Activated B cell treated with CpG ODN at 0.5 μM for 24 hours (primary cell): ENCODE results near the gene TCF25. TPM values are rescaled to one million over a fixed set of nuclear protein-coding genes. Genes with fewer than 3 reads are reported as not detected.
A peak's percentile ranks its signal among the peaks of the same experiment; 100 is the strongest.

Experiments used
- ATAC-seq: fragments of 200-7000 bp; cut with Tn5 transposase; one replicate; pipeline ENCODE4 v1.10.0; 2021; ENCODE audit warnings: low read depth, mild to moderate bottlenecking, moderate library complexity
- CTCF ChIA-PET: fragments of 350-600 bp; sonication (Branson Sonifier 250); formaldehyde crosslinking; loops from one replicate; lab custom pipeline; 2021; ENCODE audit warnings: antibody characterized with exemption; lab: Charles Lee
- POLR2A ChIA-PET: fragments of 350-600 bp; sonication (Branson Sonifier 250); formaldehyde crosslinking; loops from one replicate; lab custom pipeline; 2021; ENCODE audit warnings: antibody characterized with exemption; lab: Charles Lee
- DNase-seq: peaks from one replicate; pipeline ENCODE4 v3.0.0; 2022
- H3K27ac Mint-ChIP-seq: one replicate; pipeline ENCODE4 v1.8.0; 2020; ENCODE audit warnings: mixed read lengths
- H3K27me3 Mint-ChIP-seq: one replicate; pipeline ENCODE4 v1.8.0; 2021; ENCODE audit warnings: mixed read lengths
- H3K36me3 Mint-ChIP-seq: one replicate; pipeline ENCODE4 v1.8.0; 2021; ENCODE audit warnings: low read depth, mixed read lengths
- H3K4me1 Mint-ChIP-seq: one replicate; pipeline ENCODE4 v1.8.0; 2021; ENCODE audit warnings: mixed read lengths
- H3K4me3 Mint-ChIP-seq: one replicate; pipeline ENCODE4 v1.8.0; 2020; ENCODE audit warnings: mild to moderate bottlenecking, mixed read lengths
- H3K9me3 Mint-ChIP-seq: one replicate; pipeline ENCODE4 v1.8.0; 2020; ENCODE audit warnings: mixed read lengths
- intact Hi-C: fragments of 100-400 bp; cut with micrococcal nuclease; formaldehyde crosslinking; loops from one replicate; pipeline ENCODE4 v1.15.1; 2024
- total RNA-seq: library from RNA; stranded (reverse); gene quantifications from 2 replicates; pipeline ENCODE4 v1.2.3, GENCODE V29; 2022
- TF ChIP-seq, protein P1 (sequence below): fragments of 200-600 bp; IDR thresholded peaks from one replicate; pipeline ENCODE4 v1.8.0; 2022; ENCODE audit warnings: antibody characterized with exemption, mild to moderate bottlenecking

TCF25 gene
- total RNA-seq, 1 donor from 2014 or later: 273 TPM

DNA sequence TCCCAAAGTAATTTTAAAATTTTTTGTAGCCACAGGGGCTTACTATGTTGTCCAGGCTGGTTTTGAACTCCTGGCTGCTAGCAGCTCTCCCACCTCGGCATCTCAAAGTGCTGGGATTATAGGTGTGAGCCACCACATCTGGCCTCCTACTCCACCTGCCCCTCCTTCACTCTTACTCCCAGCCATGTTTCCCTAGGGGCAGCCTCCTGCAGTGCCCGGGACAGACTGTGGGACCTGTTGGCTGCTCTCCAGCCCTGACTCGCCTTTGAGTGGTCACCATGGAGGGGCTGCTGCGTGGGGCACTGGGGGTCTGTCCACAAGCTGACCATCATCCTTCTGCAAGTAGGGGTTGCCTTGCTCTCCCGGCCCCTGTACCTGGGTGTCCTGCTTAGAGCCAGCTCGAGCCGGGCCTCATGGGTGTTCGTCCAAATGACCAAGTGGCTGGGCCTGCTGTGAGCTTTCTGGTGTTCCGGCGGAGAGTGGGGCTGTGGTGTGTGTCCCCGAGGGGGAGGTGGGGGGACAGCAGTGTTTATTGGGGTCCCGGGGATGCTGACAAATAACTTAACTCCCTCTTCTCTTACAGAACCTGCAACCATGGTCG is 28.6 kb upstream of the TCF25 start:
- H3K36me3 Mint-ChIP-seq: no peaks in the 10 kb centered on the region
- no peak for ATAC-seq
- intact Hi-C loops: no loop called here
- CTCF ChIA-PET: interaction anchor here (2.3 kb wide), 1 partner anchor 16 kb away, joined by 5 read pairs; no protein-coding TSS in a partner anchor
- no peaks in the 10 kb centered on the region for H3K9me3 Mint-ChIP-seq
- TF ChIP-seq, protein P1, sequence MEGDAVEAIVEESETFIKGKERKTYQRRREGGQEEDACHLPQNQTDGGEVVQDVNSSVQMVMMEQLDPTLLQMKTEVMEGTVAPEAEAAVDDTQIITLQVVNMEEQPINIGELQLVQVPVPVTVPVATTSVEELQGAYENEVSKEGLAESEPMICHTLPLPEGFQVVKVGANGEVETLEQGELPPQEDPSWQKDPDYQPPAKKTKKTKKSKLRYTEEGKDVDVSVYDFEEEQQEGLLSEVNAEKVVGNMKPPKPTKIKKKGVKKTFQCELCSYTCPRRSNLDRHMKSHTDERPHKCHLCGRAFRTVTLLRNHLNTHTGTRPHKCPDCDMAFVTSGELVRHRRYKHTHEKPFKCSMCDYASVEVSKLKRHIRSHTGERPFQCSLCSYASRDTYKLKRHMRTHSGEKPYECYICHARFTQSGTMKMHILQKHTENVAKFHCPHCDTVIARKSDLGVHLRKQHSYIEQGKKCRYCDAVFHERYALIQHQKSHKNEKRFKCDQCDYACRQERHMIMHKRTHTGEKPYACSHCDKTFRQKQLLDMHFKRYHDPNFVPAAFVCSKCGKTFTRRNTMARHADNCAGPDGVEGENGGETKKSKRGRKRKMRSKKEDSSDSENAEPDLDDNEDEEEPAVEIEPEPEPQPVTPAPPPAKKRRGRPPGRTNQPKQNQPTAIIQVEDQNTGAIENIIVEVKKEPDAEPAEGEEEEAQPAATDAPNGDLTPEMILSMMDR: no peak
- DNase-seq: no peak
- no peak overlapping the region for H3K4me3 Mint-ChIP-seq
- POLR2A ChIA-PET: no interaction called here
- H3K27me3 Mint-ChIP-seq: no peaks in the 10 kb centered on the region
- H3K27ac Mint-ChIP-seq: no peak overlapping the region
- peaks cover 12% of the 10 kb centered on the region for H3K4me1 Mint-ChIP-seq

GRCh38 chr16:89845417-89845816 is 28.0 kb upstream of the TCF25 start:
- intact Hi-C loops: no loop called here
- TF ChIP-seq, protein P1: no peak
- ChIA-PET CTCF (no interaction called here), POLR2A (no interaction called here)
- no peak overlapping the region for H3K27ac Mint-ChIP-seq
- peaks cover 12% of the 10 kb centered on the region for H3K4me1 Mint-ChIP-seq
- peak; percentile 21 for ATAC-seq
- H3K4me3 Mint-ChIP-seq: peak overlapping the region; percentile 28
- DNase-seq: no peak
- H3K36me3 Mint-ChIP-seq: no peaks in the 10 kb centered on the region
- no peaks in the 10 kb centered on the region for H3K9me3 Mint-ChIP-seq
- H3K27me3 Mint-ChIP-seq: no peaks in the 10 kb centered on the region

GRCh38 chr16:89847051-89847939 is 26.1 kb upstream of the TCF25 start:
- intact Hi-C loops: no loop called here
- Mint-ChIP-seq H3K36me3 (no peaks in the 10 kb centered on the region), H3K27me3 (no peaks in the 10 kb centered on the region), H3K4me1 (peaks cover 9% of the 10 kb centered on the region), H3K9me3 (no peaks in the 10 kb centered on the region), H3K4me3 (no peak overlapping the region), H3K27ac (no peak overlapping the region)
- ATAC-seq (no peak), DNase-seq (no peak)
- ChIA-PET POLR2A (no interaction called here), CTCF (no interaction called here)
- TF ChIP-seq, protein P1: no peak

GRCh38 chr16:89847940-89848297 is 25.5 kb upstream of the TCF25 start:
- DNase-seq (no peak), ATAC-seq (no peak)
- Mint-ChIP-seq H3K27ac (no peak overlapping the region), H3K4me3 (no peak overlapping the region), H3K36me3 (no peaks in the 10 kb centered on the region), H3K9me3 (no peaks in the 10 kb centered on the region), H3K4me1 (peaks cover 9% of the 10 kb centered on the region), H3K27me3 (no peaks in the 10 kb centered on the region)
- intact Hi-C loops: no loop called here
- TF ChIP-seq, protein P1: no peak
- ChIA-PET POLR2A (no interaction called here), CTCF (no interaction called here)

GRCh38 chr16:89848974-89849373 is 24.4 kb upstream of the TCF25 start:
- POLR2A ChIA-PET: no interaction called here
- DNase-seq: no peak
- intact Hi-C loops: no loop called here
- CTCF ChIA-PET: no interaction called here
- TF ChIP-seq, protein P1: no peak
- Mint-ChIP-seq H3K9me3 (no peaks in the 10 kb centered on the region), H3K27me3 (no peaks in the 10 kb centered on the region), H3K27ac (no peak overlapping the region), H3K4me3 (no peak overlapping the region), H3K4me1 (peaks cover 9% of the 10 kb centered on the region), H3K36me3 (no peaks in the 10 kb centered on the region)
- no peak for ATAC-seq
